ENCODE data around the gene ARSG.

- no peak for TF ChIP-seq CTCF (IDR thresholded peaks at IDR 0.05)
- TF ChIP-seq POLR2A (IDR thresholded peaks at IDR 0.05), result no peak
These were observed 177.5 kb downstream of the ARSG start for GRCh38 chr17:68468788-68469187.
